MM.1S (cell line): Measurements from ENCODE around the gene PAPPA.

Source experiments
- DNase-seq: peaks from one replicate; pipeline ENCODE4 v3.0.0-alpha.2; 2015
- H2AFZ ChIP-seq: fragments of 300-600 bp; sonication (generic); 2 replicates; pipeline ENCODE4 v1.6.0; 2016; ENCODE audit warnings: antibody characterized with exemption, low read length
- H3F3A ChIP-seq: fragments of 300-600 bp; sonication (generic); 2 replicates; pipeline ENCODE4 v1.6.1; 2016; ENCODE audit warnings: mild to moderate bottlenecking, antibody characterized with exemption, low read length, moderate library complexity, mixed read lengths; ENCODE audit not compliant: insufficient read depth
- H3K27ac ChIP-seq: fragments of 300-600 bp; sonication (generic); 2 replicates; pipeline ENCODE4 v1.5.1; 2016; ENCODE audit warnings: mild to moderate bottlenecking, low read length
- H3K27me3 ChIP-seq: fragments of 300-600 bp; sonication (generic); replicated peaks from 2 replicates; pipeline ENCODE4 v1.6.0; 2016; ENCODE audit warnings: low read length; ENCODE audit not compliant: insufficient read depth
- H3K36me3 ChIP-seq: fragments of 300-600 bp; sonication (generic); replicated peaks from 2 replicates; pipeline ENCODE4 v1.6.1; 2016; ENCODE audit warnings: mild to moderate bottlenecking, low read length, mixed read lengths; ENCODE audit not compliant: insufficient read depth
- H3K4me1 ChIP-seq: fragments of 300-600 bp; sonication (generic); 2 replicates; pipeline ENCODE4 v1.6.1; 2016; ENCODE audit warnings: low read length, mixed read lengths
- H3K4me2 ChIP-seq: fragments of 300-600 bp; sonication (generic); 2 replicates; pipeline ENCODE4 v1.6.0; 2016; ENCODE audit warnings: low read depth, low read length
- H3K4me3 ChIP-seq: fragments of 300-600 bp; sonication (generic); 2 replicates; pipeline ENCODE4 v1.5.1; 2016; ENCODE audit warnings: low read length, mixed read lengths
- H3K79me2 ChIP-seq: fragments of 300-600 bp; sonication (generic); 2 replicates; pipeline ENCODE4 v1.6.1; 2016; ENCODE audit warnings: mixed run types, low read length, mixed read lengths
- H3K9ac ChIP-seq: fragments of 300-600 bp; sonication (generic); 2 replicates; pipeline ENCODE4 v1.6.1; 2016; ENCODE audit warnings: low read length, mixed read lengths
- H3K9me2 ChIP-seq: fragments of 300-600 bp; sonication (generic); replicated peaks from 2 replicates; pipeline ENCODE4 v1.6.1; 2016; ENCODE audit warnings: mild to moderate bottlenecking, low read length, mixed read lengths; ENCODE audit not compliant: insufficient read depth
- H3K9me3 ChIP-seq: fragments of 300-600 bp; sonication (generic); replicated peaks from 2 replicates; pipeline ENCODE4 v1.6.1; 2016; ENCODE audit warnings: mild to moderate bottlenecking, low read length, mixed read lengths; ENCODE audit not compliant: insufficient read depth
- H4K20me1 ChIP-seq: fragments of 300-600 bp; sonication (generic); 2 replicates; pipeline ENCODE4 v1.6.1; 2016; ENCODE audit warnings: mild to moderate bottlenecking, low read length, moderate library complexity, mixed read lengths; ENCODE audit not compliant: insufficient read depth
- CTCF ChIP-seq: fragments of 300-600 bp; sonication (generic); IDR thresholded peaks from 2 replicates; pipeline ENCODE4 v1.5.1; 2016; ENCODE audit warnings: antibody characterized with exemption, low read length, mixed read lengths
- EZH2 ChIP-seq: fragments of 300-600 bp; sonication (generic); optimal IDR thresholded peaks from 2 replicates; pipeline ENCODE3; 2017; ENCODE audit warnings: low read depth, mild to moderate bottlenecking, antibody characterized with exemption, low read length, mixed read lengths
- EZH2phosphoT487 ChIP-seq: fragments of 300-600 bp; sonication (generic); IDR thresholded peaks from 2 replicates; pipeline ENCODE4 v1.6.1; 2018; ENCODE audit warnings: antibody characterized with exemption, low read length

Gene PAPPA

GRCh38 chr9:116318468-116319374 lies 165.1 kb downstream of the PAPPA start:
- Histone ChIP-seq H3K27ac (no peak overlapping the region), H3K9me3 (no peaks in the 10 kb centered on the region), H3K4me1 (no peaks in the 10 kb centered on the region), H2AFZ (no peak overlapping the region), H4K20me1 (no peaks in the 10 kb centered on the region), H3K36me3 (no peaks in the 10 kb centered on the region), H3K4me2 (no peak overlapping the region), H3K27me3 (no peaks in the 10 kb centered on the region), H3K4me3 (no peak overlapping the region), H3F3A (no peaks in the 10 kb centered on the region), H3K79me2 (no peaks in the 10 kb centered on the region), H3K9me2 (no peaks in the 10 kb centered on the region), H3K9ac (no peak overlapping the region)
- DNase-seq, result no peak
- TF ChIP-seq EZH2phosphoT487 (no peak), EZH2 (no peak), CTCF (no peak)

- Histone ChIP-seq H4K20me1 (no peaks in the 10 kb centered on the region), H3F3A (no peaks in the 10 kb centered on the region), H2AFZ (no peak overlapping the region), H3K9ac (no peak overlapping the region), H3K9me2 (no peaks in the 10 kb centered on the region), H3K4me1 (no peaks in the 10 kb centered on the region), H3K4me3 (no peak overlapping the region), H3K36me3 (no peaks in the 10 kb centered on the region), H3K9me3 (no peaks in the 10 kb centered on the region), H3K27ac (no peak overlapping the region), H3K27me3 (no peaks in the 10 kb centered on the region), H3K79me2 (no peaks in the 10 kb centered on the region), H3K4me2 (no peak overlapping the region)
- TF ChIP-seq CTCF (no peak), EZH2 (no peak), EZH2phosphoT487 (no peak)
- DNase-seq, result no peak
These were observed 165.9 kb downstream of the PAPPA start for GRCh38 chr9:116319480-116319879.

GRCh38 chr9:116320290-116320689 lies 166.7 kb downstream of the PAPPA start:
- H3K4me2 ChIP-seq, result no peak overlapping the region
- no peaks in the 10 kb centered on the region for H3K27me3 ChIP-seq
- no peaks in the 10 kb centered on the region for H4K20me1 ChIP-seq
- no peak for DNase-seq
- no peaks in the 10 kb centered on the region for H3K4me1 ChIP-seq
- TF ChIP-seq EZH2, result no peak
- TF ChIP-seq EZH2phosphoT487, result no peak
- TF ChIP-seq CTCF, result no peak
- no peaks in the 10 kb centered on the region for H3K79me2 ChIP-seq
- H3K4me3 ChIP-seq, result no peak overlapping the region
- H3K9me3 ChIP-seq, result no peaks in the 10 kb centered on the region
- H2AFZ ChIP-seq, result no peak overlapping the region
- H3K9me2 ChIP-seq, result no peaks in the 10 kb centered on the region
- no peak overlapping the region for H3K27ac ChIP-seq
- no peaks in the 10 kb centered on the region for H3F3A ChIP-seq
- H3K9ac ChIP-seq, result no peak overlapping the region
- no peaks in the 10 kb centered on the region for H3K36me3 ChIP-seq
